HAP-1 (cell line): ENCODE data around the gene MCMBP.
"Not testable (repeated sequence)": the region's sequence is repeated elsewhere in the genome, so short reads cannot be mapped to it uniquely, and the experiment has no call there.

Experiments
- DNase-seq, 2 experiments: peaks; one replicate each; pipeline ENCODE4 v3.0.0-alpha.2; 2016 to 2020; ENCODE audit warnings: low spot score in 2 of 2
- H3K27me3 ChIP-seq: fragments of 250-450 bp; sonication (Bioruptor Pico); 2 replicates; pipeline ENCODE4 v1.5.1; 2020; ENCODE audit warnings: low read depth, mild to moderate bottlenecking, moderate library complexity
- H3K36me3 ChIP-seq: fragments of 250-450 bp; sonication (Bioruptor Pico); replicated peaks from 2 replicates; pipeline ENCODE4 v1.5.1; 2020; ENCODE audit warnings: mild to moderate bottlenecking
- H3K4me1 ChIP-seq: fragments of 250-450 bp; sonication (Bioruptor Pico); 2 replicates; pipeline ENCODE4 v1.5.1; 2020; ENCODE audit warnings: mild to moderate bottlenecking
- H3K4me3 ChIP-seq: fragments of 250-450 bp; sonication (Bioruptor Pico); 2 replicates; pipeline ENCODE4 v1.5.1; 2020; ENCODE audit warnings: mild to moderate bottlenecking, moderate library complexity
- H3K9me3 ChIP-seq: fragments of 250-450 bp; sonication (Bioruptor Pico); 2 replicates; pipeline ENCODE4 v1.5.1; 2020; ENCODE audit warnings: mild to moderate bottlenecking, moderate library complexity
- in situ Hi-C: fragments of 300-500 bp; cut with MboI; formaldehyde crosslinking; loops from 3 replicates; pipeline ENCODE4 v1.14.3; 2020; ENCODE audit warnings: low sequenced_read_pairs, inconsistent platforms, mixed read lengths

The MCMBP gene

DNA sequence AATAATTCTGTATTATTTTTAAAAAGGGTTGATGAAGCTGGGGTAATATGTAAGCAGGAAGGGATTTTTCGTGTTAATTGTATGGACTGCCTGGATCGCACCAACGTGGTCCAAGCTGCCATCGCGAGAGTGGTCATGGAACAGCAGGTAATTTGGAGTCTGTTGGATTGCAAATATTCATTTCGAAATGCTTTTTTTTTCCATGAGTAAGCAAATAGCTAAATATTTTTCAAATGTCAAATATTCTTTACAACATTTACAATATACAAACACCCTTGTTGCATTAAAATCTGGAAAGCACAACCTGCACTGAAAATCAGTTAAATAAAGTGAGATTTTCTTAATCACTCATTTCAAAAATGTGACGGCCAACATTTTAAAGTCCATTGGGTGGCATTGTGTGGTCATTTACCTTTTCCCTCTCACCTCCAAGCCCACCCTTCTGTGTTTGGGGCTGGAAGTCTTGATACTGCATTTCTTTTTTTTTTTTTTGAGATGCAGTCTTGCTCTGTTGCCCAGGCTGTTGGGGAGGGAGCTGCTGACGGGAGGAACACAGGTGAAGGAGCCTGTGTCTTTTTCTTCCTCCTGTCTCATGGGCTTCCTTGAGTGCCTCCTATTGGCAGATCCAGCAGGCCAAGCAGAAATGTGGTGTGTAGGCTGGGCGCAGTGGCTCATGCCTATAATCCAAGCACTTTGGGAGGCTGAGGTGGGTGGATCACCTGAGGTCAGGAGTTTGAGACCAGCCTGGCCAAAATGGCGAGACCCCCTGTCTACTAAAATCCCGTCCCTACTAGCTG lies 66.1 kb downstream of the MCMBP start:
- DNase-seq, result no peak
- no peaks in the 10 kb centered on the region for H3K4me1 ChIP-seq
- H3K4me3 ChIP-seq, result no peak overlapping the region
- in situ Hi-C loops, result no loop called here
- H3K9me3 ChIP-seq, result no peaks in the 10 kb centered on the region
- no peaks in the 10 kb centered on the region for H3K27me3 ChIP-seq
- H3K36me3 ChIP-seq, result no peaks in the 10 kb centered on the region; the same call in none of the 2 replicates

DNA sequence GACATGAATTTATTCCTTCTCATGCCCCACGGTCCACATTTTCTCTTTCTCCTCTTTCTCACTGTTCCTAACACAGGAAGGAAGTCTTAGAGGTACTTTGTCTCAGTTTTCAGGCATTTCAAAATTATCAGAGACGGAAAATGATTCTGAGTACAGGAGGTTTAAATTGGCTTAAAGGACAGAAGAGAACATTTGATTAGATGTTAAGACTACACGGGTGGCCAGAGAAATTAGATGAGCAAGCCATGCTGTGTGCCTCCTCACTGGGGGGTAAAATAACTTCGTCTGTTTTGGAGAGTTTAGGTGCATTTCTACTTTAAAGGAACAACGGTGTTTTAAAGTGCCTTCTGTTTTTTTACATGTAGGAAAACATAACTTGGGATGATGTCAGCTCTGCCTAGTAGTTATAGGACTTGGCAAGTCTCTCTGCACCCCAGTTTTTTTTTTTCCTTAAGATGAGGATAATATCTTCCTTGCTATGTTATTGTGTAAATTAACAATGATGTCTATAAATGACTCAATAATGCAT lies 66.9 kb downstream of the MCMBP start:
- in situ Hi-C loops, result no loop called here
- H3K9me3 ChIP-seq, result no peaks in the 10 kb centered on the region
- H3K27me3 ChIP-seq, result no peaks in the 10 kb centered on the region
- no peaks in the 10 kb centered on the region; the same call in none of the 2 replicates for H3K36me3 ChIP-seq
- H3K4me1 ChIP-seq, result no peaks in the 10 kb centered on the region
- no peak for DNase-seq
- no peak overlapping the region for H3K4me3 ChIP-seq

DNA sequence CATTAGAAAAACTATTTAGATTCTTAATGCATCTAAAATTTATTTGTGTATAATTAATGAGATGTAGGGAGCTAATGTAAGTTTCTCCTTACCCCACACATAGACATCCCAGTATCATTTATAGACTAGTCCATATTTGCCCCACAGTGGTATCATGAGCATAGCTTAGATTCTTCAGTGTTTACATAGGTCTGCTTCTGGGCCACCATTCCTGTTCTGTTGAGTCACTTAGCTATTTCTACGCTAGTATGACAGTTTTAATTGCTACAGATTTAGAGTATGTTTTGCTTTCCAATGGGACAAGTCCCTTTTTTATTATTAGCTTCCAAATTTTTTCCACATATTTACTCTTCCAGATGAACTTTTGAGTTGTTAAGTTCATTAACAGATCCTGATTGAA lies 69.4 kb downstream of the MCMBP start:
- in situ Hi-C loops, result no loop called here
- DNase-seq, result no peak
- H3K4me3 ChIP-seq, result no peak overlapping the region

DNA sequence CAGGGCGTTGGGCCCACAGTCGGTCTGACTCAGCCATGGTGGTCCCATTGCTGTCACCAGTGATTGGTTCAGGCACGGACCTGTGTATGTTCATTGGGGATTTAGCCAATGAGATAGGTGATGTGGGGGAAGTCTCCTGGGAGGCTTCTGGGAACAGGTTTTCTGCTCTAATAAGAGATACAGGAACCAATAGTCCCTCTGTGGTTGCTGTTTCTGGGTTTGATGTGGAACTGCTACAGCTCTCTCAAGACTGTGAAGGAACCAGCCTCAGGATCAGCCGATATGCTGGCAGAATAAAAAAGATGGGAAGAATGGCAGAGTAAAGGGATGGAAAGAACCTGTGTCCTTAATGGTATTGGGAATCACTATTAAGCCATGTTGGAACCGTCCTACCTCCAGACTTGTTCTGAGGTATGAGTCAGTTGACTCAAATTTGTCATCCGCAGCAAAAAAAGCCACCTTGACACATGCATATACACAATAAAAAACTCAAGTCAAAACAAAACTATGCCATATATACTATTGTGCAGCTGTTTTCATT lies 70.6 kb downstream of the MCMBP start:
- DNase-seq, result no peak
- Histone ChIP-seq H3K4me3 (no peak overlapping the region), H3K4me1 (no peaks in the 10 kb centered on the region), H3K27me3 (no peaks in the 10 kb centered on the region), H3K36me3 (no peaks in the 10 kb centered on the region; the same call in 1 of the 2 replicates), H3K9me3 (no peaks in the 10 kb centered on the region)
- in situ Hi-C loops, result no loop called here

More for the DNA sequence above, 69.4 kb downstream of the MCMBP start:
- Histone ChIP-seq H3K27me3 (no peaks in the 10 kb centered on the region), H3K36me3 (no peaks in the 10 kb centered on the region; the same call in none of the 2 replicates), H3K4me1 (no peaks in the 10 kb centered on the region), H3K9me3 (no peaks in the 10 kb centered on the region)

DNA sequence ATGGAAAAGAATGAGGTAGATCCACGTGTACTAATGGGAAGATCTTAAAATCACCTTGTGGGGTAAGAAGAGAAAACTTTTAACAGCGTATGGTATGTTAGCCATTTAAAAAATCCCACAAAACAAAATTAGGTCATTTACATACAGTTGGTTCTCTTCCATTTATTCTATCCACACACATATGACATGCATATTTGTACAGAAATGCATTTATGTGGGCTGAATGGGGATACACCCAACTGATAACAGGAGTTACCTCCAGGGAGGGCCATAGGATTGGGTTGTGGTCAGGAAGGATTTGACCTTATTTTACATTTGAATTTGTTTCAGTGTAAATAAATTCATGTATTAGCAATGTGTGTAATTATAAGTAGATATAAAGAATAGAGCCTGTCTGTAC lies 71.5 kb downstream of the MCMBP start:
- Histone ChIP-seq H3K4me1 (no peaks in the 10 kb centered on the region), H3K9me3 (no peaks in the 10 kb centered on the region), H3K4me3 (no peak overlapping the region), H3K27me3 (no peaks in the 10 kb centered on the region), H3K36me3 (no peaks in the 10 kb centered on the region; the same call in 1 of the 2 replicates)
- DNase-seq, result no peak
- in situ Hi-C loops, result no loop called here

DNA sequence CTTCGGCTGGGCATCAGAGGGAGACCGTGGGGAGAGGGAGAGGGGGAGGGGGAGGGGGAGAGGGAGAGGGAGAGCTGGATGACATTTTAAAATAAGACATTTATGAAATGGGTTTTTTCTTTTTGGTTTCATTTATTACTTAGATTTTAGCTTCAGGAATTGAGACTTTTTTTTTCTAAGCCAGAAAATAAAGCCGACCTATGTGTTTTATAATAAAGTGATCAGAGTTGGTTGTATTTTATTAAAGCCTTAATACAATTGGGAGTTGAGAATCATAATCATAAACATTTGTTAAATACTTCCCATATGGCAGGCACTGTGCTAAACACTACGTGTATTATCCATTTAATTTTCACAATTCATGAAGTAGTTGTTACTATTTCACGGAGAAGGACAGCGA lies 76.6 kb downstream of the MCMBP start:
- Histone ChIP-seq H3K27me3 (no peaks in the 10 kb centered on the region), H3K4me1 (peaks cover 3% of the 10 kb centered on the region), H3K9me3 (no peaks in the 10 kb centered on the region), H3K36me3 (no peaks in the 10 kb centered on the region), H3K4me3 (no peak overlapping the region)
- in situ Hi-C loops, result no loop called here
- no peak for DNase-seq

DNA sequence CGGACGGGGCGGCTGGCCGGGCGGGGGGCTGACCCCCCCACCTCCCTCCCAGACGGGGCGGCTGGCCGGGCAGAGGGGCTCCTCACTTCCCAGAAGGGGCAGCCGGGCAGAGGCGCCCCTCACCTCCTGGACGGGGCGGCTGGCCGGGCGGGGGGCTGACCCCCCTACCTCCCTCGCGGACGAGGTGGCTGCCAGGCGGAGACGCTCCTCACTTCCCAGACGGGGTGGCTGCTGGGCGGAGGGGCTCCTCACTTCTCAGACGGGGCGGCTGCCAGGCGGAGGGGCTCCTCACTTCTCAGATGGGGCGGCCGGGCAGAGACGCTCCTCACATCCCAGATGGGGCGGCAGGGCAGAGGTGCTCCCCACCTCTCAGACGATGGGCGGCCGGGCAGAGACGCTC lies 77.5 kb downstream of the MCMBP start:
- H3K9me3 ChIP-seq, H3K4me3 ChIP-seq, H3K27me3 ChIP-seq, in situ Hi-C loops, DNase-seq, H3K36me3 ChIP-seq, H3K4me1 ChIP-seq: not testable (repeated sequence)

DNA sequence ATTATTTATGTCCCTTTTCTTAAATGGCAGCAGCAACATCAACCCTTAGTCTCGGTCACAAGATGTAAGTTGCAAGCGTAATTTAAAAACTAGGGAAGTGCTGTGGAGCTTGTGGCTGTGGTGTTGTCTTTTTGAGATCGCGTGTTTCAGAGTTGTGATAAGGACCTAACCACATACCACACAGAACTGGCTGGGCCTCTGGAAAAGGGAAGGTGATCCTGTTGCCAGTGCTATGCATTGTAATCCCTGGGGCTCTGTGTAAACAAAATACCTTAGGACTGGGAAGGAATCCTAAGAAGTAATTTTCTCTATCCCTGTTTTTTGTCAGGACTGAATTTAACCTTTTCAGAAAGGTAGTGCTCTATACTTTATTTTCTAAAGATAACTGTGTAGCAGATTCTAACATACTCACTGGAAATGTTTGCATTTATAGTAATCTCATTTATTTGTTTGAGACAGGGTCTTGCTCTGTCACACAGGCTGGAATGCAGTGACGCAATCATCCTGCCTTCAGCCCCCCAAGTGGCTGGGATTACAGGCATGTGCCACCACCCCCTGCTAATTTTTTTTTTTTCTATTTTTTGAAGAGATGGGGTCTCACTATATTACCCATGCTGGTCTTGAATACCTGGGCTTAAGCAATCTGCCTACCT lies 86.4 kb downstream of the MCMBP start:
- H3K4me3 ChIP-seq, result no peak overlapping the region
- peaks cover 19% of the 10 kb centered on the region for H3K4me1 ChIP-seq
- peak in 1 of 2 experiments; percentile 26 for DNase-seq
- in situ Hi-C loops, result no loop called here
- H3K36me3 ChIP-seq, result no peaks in the 10 kb centered on the region
- no peaks in the 10 kb centered on the region for H3K9me3 ChIP-seq
- H3K27me3 ChIP-seq, result no peaks in the 10 kb centered on the region

DNA sequence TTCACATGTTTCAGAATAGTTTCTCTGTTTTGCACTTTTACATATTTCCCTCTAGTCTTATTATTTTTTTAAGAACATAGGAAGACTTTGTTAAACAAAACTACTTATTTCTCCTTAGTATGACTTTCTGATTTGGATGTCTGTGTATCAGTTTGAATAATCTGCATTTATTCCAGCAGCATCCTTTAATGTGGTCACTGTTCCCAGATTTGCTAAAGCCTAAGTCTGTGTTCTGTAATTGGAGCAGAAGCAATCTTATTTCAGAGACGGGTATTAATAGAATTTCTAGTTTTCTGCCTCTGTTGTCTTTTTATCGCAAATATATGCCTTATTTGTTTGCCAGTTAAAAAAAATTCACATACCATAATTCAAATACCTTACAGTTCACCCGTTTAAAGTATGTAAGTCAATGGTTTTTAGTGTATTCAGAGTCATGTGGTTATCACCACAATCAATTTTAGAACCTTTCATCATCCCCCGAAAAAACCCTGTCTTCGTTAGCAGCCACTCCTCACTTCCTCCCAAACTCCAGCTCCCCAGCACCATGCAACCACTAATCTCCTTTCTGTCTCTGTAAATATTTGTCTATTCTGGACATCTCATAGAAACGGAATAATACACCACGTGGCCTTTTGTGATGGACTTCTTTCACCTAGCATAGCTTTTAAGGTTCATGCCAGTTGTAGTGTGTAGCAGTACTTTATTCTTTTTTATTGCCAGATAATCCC lies 88.1 kb downstream of the MCMBP start:
- Histone ChIP-seq H3K4me3 (no peak overlapping the region), H3K36me3 (no peaks in the 10 kb centered on the region), H3K4me1 (peaks cover 19% of the 10 kb centered on the region), H3K27me3 (no peaks in the 10 kb centered on the region), H3K9me3 (no peaks in the 10 kb centered on the region)
- in situ Hi-C loops, result no loop called here
- peak; percentile 69 to 92 for DNase-seq

DNA sequence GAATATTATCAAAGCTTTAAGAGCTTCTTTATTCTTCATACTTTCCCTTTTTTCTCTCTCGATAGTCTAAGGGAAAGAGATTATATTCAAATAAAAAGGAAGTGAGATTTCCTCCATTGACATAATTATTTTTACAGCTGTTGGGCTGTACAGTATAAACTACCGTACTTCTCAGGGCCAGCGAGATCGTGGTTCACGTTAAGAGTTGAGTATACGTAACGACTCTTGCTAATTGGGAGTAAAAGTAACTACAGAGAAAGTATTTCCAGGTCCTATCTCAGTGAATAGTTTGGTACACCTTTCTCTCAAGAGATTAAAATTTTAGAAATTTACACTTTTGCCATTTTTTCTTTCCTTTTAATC lies 89.0 kb downstream of the MCMBP start:
- Histone ChIP-seq H3K36me3 (no peaks in the 10 kb centered on the region), H3K4me3 (no peak overlapping the region), H3K27me3 (no peaks in the 10 kb centered on the region), H3K4me1 (peaks cover 19% of the 10 kb centered on the region), H3K9me3 (no peaks in the 10 kb centered on the region)
- in situ Hi-C loops, result no loop called here
- DNase-seq, result no peak

DNA sequence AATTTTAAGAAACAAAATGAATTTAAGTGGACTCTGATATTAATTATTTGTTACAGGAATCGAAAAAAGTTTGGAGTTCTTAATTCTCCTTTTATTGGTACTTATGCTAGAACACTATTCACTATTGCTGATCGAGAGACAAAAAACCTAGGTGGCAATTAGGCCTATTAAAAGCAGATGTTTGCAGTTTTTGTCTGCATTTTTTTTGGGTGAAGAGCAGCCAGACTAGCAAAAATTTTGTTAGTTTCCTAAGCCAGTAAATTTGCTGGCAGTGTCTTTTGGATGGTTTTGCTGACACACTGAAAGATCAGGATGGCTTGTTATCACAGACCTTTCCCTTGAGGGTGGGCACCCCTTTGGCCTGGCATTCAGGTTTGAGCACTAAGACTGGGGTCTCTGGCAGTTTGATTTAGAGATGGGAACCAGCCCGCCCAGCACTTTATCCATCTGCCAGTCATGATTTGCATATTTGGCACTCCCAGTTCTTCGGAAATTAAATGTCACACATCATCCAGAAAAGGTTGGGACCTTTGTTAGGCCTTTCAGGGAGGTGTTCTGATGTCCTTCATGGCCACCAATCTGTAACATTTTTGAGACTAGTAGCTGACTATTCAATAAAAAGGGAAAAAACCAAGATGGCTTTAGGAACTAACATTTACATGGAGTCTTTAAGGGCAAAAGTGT lies 89.5 kb downstream of the MCMBP start:
- no peaks in the 10 kb centered on the region for H3K9me3 ChIP-seq
- peaks cover 19% of the 10 kb centered on the region for H3K4me1 ChIP-seq
- in situ Hi-C loops, result no loop called here
- no peak for DNase-seq
- H3K27me3 ChIP-seq, result no peaks in the 10 kb centered on the region
- H3K4me3 ChIP-seq, result no peak overlapping the region
- no peaks in the 10 kb centered on the region for H3K36me3 ChIP-seq

DNA sequence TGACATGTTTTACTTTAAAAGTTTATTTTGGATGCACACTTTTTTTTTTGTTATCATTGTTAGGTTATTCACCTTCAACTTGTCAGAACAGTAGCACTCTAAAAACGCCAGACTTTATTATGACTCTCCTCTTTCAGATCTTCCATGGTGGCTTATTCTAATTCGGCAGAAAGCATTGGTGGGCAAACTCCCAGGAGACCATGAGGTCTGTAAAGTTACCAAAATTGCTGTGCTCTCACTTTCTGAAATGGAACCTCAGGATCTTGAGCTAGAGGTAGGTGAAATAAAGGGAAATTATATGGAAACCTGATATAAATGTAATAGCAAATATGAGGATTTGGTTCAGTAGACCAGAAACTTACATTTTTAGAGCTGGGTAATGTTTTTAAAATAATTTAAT lies 91.1 kb downstream of the MCMBP start:
- in situ Hi-C loops, result no loop called here
- no peaks in the 10 kb centered on the region for H3K36me3 ChIP-seq

DNA sequence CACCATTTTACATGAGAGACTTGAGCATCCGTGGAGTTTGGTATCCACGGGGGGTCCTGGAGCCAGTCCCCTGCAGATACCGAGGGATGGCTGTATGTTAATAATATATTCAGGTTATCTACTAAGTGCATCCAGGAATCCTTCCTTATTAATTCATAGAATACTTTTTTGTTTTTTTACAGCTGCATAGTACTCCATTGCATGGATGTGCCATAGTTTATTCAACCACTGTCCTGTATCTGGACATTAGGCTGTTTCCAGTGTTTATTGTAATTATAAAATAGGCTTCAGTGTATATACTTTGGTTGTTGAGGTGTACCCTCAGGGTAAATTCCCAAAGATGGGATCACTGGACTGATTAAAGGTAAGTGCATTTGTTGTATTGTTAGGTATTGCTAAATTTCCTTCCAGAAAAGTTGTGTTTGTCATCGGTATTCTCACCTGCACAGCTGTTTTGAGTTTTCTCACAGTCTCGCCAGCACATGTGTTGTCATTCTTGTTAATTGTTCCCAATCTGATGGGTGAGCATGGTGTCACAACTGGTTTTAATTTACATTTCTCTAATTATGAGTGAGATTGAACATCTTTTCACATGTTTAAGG lies 91.7 kb downstream of the MCMBP start:
- Histone ChIP-seq H3K4me3 (no peak overlapping the region), H3K27me3 (no peaks in the 10 kb centered on the region), H3K4me1 (peaks cover 16% of the 10 kb centered on the region), H3K36me3 (no peaks in the 10 kb centered on the region), H3K9me3 (no peaks in the 10 kb centered on the region)
- DNase-seq, result no peak
- in situ Hi-C loops, result no loop called here

More for the DNA sequence above, 91.1 kb downstream of the MCMBP start:
- no peak for DNase-seq
- Histone ChIP-seq H3K27me3 (no peaks in the 10 kb centered on the region), H3K9me3 (no peaks in the 10 kb centered on the region), H3K4me1 (peaks cover 19% of the 10 kb centered on the region), H3K4me3 (no peak overlapping the region)
